Measurements from ENCODE around the gene RTEL1.
"Not testable (repeated sequence)": the region's sequence is repeated elsewhere in the genome, so short reads cannot be mapped to it uniquely, and the experiment has no call there.

Gene RTEL1, protein sequence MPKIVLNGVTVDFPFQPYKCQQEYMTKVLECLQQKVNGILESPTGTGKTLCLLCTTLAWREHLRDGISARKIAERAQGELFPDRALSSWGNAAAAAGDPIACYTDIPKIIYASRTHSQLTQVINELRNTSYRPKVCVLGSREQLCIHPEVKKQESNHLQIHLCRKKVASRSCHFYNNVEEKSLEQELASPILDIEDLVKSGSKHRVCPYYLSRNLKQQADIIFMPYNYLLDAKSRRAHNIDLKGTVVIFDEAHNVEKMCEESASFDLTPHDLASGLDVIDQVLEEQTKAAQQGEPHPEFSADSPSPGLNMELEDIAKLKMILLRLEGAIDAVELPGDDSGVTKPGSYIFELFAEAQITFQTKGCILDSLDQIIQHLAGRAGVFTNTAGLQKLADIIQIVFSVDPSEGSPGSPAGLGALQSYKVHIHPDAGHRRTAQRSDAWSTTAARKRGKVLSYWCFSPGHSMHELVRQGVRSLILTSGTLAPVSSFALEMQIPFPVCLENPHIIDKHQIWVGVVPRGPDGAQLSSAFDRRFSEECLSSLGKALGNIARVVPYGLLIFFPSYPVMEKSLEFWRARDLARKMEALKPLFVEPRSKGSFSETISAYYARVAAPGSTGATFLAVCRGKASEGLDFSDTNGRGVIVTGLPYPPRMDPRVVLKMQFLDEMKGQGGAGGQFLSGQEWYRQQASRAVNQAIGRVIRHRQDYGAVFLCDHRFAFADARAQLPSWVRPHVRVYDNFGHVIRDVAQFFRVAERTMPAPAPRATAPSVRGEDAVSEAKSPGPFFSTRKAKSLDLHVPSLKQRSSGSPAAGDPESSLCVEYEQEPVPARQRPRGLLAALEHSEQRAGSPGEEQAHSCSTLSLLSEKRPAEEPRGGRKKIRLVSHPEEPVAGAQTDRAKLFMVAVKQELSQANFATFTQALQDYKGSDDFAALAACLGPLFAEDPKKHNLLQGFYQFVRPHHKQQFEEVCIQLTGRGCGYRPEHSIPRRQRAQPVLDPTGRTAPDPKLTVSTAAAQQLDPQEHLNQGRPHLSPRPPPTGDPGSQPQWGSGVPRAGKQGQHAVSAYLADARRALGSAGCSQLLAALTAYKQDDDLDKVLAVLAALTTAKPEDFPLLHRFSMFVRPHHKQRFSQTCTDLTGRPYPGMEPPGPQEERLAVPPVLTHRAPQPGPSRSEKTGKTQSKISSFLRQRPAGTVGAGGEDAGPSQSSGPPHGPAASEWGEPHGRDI (N-terminal part only)

DNA sequence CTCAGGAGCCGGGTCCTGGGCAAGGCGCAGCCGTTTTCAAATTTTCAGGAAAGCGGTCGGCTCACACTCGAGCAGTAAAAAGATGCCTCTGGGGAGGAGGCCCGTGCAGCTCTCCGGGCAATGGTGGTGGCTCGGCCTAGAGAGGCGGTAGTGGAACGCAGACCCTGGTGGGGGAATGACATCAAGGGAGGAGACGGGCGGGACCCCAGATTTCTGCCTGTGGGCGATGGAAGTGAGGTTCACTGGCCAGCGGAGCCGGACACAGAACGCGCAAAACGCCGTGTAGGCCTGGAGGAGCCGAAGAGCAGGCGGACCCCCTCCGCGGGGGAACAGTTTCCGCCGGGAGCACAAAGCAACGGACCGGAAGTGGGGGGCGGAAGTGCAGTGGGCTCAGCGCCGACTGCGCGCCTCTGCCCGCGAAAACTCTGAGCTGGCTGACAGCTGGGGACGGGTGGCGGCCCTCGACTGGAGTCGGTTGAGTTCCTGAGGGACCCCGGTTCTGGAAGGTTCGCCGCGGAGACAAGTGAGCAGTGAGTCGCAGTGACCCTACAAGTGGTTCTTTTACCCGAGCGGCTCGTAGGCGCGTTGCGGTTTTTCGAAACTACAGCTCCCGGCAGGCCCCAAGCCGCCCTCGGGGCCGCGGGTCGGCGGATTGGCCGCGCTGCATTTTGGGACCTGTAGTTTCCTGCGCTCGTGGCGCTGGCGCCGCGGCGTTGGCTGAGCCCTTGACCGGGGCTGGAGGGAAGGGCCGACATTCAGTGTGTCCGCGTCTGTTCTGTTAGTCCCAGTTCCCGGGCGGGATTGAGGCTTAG, at the start of gene RTEL1:
TSS of gene RTEL1 (plus strand) at position 376 of the 812 bp plus-strand sequence. CDS start 1,091 bp downstream, outside the sequence.
- DNase-seq (ENCODE audit: low spot score), result peak; percentile 96

DNA sequence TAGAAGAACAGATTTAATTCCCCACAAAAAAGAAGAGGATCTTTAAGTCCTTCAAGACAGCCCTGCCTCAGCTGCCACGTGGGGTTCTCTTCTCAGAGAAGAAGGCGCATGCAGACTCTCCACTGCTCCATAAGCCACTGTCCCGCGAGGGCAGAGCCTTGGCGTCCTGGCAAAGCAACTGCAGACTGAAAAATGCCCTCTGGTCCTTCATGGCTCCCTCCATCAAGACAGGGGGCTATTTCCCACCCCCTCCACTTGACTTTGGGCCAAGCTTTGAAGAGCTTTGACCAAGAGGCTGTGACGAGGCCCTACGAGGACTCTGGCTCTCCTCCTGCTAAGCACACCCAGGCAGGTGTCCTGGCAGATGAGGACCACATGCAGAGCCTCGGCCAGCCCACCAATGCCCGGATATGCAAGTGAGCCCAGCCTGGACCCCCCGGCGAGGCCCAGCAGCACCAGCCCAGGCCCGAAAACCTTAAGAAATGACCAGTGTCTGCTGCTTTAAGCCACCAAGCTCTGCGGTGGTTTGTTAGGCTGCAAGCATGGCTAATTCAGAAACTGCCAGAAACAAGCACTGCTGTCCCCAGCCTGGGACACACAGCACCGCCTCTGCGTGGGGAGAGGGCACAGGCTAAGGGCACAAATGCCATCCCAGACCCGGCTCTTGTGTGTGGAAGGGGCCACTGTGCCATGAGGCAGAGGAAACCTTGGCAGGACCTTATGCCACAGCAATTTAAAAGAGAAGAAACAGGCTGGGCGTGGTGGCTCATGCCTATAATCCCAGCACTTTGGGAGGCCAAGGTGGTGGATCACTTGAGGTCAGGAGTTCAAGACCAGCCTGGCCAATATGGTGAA, 47.3 kb upstream of the RTEL1 start:
- DNase-seq (ENCODE audit: low spot score), result no peak

DNA sequence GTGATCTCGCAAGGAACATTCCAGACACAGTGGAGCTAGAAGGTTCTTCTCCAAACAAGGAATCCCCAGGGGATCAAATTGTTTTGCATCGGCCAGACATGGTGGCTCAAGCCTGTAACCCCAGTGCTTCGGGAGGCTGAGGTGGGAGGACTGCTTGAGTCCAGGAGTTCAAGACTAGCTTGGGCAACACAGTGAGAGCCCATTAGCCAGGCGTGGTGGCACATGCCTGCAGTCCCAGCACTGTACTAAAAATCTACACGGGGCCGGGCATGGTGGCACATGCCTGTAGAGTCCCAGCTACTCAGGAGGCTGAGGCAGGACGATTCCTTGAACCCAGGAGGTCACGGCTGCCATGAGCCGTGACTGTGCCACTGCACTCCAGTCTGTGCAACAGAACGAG, 46.5 kb upstream of the RTEL1 start:
- no peak for DNase-seq (ENCODE audit: low spot score)

DNA sequence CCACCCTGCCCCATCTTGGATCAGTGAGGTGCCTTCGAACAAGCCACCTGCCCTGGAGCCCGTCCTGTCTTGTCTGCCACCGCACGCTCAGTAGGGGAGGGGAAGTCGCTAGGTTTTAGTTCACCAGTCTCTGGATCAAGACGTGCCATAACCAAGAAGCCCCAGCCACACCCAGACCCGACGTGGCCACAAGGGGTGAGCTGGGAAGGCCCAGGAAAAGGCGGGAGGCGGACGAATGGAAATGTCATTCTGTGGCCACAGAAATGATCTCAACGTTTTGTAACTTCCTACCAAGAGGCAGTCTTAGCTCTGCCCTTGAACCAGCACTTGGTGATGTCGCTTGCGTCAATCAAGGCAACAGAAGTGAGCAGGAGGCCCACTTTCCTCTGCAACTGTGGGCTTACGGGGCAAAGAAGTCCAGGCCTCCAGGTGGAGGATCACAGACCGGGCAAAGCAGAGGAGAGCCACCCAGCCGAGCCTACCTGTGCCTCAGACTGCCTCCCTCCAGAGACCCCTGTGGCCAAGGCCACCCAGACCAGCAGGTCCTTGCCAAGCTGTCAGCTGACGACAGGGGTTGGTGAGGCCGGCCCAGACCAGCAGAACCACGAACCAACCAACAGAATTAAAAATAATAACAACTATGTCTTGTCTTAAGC, 45.7 kb upstream of the RTEL1 start:
- DNase-seq (ENCODE audit: low spot score), result no peak

DNA sequence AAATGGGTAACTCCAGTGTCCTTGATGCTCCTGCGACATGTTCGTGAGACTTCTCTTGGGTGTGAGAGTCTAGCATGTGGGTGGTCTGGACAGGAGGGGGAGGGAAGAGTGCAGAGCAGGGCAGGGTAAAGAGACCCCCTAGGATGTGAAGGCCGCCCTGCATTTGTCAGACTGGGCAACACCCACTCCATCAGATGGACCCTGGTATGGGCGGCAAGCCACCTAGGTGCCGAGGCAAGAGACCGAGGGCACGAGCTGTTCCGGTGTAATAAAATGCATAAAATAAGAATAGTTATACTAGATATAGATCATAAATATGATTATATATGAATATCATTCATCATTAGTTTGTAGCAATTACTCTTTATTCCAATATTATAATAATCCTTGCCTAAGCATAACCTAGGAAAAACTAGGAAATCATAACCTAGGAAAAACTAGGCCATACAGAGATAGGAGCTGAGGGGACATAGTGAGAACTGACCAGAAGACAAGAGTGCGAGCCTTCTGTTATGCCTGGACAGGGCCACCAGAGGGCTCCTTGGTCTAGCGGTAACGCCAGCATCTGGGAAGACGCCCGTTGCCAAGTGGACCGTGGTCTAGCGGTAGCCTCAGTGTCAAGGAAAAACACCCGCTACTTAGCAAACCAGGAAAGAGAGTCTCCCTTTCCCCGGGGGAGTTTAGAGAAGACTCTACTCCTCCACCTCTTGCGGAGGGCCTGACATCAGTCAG, 44.1 kb upstream of the RTEL1 start:
- not testable (repeated sequence) for DNase-seq (ENCODE audit: low spot score)

DNA sequence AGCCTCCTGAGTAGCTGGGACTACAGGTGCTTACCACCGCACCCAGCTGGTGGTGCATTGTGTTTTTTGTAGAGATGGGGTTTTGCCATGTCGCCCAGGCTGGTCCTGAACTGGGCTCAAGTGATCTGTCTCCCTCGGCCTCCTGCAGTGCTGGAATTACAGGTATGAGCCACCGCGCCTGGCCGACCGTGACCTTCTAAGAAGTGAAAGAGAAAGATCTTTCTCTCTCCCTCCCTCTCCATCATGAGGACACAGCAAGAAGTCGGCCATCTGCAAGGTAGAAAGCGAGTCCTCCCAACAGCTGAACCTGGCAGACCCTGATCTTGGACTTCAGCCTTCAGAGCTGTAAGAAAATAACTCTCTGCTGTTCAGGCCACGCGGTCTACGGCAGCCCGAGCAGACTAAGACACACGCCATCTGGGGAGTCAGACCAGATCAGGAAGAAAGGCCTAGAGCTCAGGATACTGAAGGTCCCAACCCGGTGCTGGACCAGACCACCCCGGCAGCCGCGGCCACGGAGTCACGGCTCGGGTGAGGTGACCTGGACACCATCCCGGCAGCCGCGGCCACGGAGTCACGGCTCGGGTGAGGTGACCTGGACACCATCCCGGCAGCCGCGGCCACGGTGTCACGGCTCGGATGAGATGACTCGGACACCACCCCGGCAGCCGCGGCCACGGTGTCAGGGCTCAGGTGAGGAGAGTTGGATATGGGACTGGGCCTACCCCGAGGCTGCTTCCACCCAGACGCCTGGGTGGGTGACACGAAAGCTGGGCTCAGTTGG, 40.8 kb upstream of the RTEL1 start:
- DNase-seq (ENCODE audit: low spot score), result no peak

DNA sequence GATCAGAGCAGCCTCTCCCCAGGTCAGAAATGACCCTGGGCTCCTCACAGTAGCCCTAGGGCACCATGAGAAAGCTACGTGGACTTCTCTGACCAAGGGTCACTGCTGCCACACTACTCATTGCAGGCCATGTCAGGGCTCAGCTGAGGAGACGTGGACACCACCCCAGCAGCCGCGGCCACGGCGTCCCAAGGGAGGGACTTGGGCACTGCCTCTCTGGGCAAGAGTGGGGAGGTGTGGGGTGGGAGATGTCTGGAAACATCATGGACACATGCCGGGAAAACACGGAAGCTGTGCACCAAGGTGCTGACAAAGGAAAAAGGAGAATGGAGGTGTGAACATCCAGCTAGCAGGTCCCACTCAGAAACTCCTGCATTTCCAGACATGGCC, 40.2 kb upstream of the RTEL1 start:
- DNase-seq (ENCODE audit: low spot score), result no peak

DNA sequence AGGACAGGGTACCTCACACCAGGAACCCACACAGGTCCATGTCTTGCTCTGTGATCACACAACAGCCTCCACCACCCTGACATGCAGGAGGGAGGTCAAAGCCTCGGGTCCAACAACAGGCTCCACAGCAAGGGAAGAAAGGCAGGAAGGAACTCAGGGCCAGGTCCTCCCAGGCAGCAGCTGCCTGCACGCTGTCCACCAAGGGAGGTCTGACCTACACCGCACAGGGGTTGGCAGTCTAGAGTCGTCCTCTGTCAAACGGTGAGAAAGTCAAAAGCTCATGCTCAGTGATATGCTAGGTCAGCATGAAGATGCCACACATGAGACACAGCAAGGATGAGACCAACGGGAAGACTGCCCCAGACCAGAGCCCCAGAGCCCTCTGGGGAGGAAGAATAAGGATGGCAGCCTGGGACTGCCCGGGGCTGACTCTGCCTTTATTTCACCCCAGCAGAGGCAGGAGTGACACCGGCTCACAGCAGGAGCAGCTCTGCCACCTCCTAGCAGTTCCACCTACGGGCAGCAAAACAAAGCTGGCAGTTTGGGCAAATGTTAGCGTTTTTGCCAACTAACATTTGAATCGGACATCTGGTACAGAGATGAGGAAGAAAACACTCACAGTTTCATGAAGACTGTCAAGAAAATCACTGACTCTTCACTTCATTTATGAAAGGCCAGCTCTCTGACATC, 39.7 kb upstream of the RTEL1 start:
- DNase-seq (ENCODE audit: low spot score), result no peak

DNA sequence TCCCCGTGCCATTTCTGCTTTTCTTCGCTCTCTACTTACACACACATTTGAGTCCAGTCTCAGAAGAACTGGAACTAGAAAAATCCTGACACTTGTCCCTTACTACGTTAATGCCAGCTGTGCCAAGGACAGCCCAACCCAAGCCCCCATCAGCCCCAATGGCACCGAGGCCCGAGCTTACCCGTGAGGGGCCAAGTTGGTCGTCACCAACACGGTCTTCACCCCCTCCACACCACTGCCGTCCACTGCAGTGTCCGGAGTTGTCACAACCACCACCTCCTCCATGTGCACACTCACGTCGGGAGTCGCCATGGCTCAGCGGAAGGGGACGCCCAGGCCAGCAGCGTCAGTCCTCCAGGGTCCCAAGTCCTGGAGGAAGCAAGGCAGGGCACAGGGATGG, 39.0 kb upstream of the RTEL1 start:
- no peak for DNase-seq (ENCODE audit: low spot score)

DNA sequence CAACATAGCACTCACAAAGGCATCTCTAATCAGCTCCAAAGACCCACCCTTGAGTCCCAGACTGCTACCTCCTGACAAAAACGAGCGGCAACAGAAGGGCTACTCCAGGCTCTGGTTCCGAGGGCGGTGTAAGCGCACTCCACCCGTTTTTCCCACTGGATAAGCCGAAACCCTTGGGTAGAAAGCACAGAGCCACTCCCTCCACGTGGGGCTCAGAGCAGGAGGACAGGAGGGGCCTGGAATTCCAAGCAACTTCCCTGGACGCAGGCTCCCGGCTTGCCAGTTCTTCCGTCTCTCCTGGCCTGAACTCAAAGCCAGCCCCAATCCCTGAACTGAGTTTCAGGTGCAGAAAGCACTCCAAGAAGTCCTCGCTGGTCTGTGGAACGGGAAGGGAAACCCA, 38.6 kb upstream of the RTEL1 start:
- DNase-seq (ENCODE audit: low spot score), result no peak

DNA sequence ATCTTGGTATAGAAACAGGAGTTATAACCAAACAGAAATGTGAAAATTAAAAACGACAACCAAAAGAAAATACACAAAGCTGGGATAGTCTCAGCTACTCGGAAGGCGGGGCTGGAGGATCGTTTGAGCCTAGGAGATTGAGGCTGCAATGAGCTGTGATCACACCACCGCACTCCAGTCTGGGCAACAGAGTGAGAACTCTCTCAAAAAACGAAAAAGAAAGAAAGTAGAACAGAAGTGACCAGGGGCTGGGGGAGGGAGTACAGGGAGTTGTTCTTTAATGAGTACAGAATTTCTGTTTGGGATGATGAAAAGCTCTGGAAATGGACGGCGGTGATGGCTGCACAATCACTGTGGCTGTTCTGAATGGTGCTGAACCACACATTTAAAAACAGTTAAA, 37.1 kb upstream of the RTEL1 start:
- no peak for DNase-seq (ENCODE audit: low spot score)

DNA sequence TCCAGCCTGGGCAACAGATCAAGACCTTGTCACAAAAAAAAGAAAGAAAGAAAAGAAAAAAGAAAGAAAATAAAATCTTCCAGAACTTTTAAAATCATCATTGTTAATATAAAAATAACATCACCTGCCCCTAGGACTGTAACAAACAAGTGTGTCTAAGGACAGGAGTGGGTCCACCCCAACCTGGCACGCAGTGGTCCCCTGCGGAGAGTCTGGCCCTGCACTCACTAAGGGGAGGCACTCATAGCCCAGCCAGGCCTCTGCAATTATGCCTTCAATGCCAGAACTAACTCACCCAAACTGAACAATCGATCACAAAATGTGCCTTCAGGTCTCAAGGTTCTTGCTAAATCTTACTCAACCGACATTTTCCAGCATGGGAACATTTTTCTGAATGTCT, 36.0 kb upstream of the RTEL1 start:
- DNase-seq (ENCODE audit: low spot score), result no peak

DNA sequence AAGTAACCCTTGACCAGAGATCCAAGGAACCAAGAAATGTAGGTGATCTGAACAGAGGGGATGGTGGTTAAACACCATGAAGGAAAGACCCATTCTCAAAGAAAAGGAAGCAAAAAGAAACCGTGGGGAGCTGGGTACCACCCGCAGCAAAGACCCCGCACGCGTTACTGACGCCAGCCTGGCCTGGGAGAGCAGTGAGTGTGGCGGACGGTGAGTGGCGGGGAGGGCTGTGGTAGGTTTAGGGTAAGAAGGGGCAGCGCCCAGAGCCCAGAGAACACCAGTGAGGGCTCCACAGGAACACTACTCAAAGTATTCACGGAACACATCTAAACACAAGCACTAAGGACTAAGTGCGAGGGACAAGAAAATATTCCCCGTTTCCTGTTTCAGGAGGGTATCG, 35.4 kb upstream of the RTEL1 start:
- no peak for DNase-seq (ENCODE audit: low spot score)

DNA sequence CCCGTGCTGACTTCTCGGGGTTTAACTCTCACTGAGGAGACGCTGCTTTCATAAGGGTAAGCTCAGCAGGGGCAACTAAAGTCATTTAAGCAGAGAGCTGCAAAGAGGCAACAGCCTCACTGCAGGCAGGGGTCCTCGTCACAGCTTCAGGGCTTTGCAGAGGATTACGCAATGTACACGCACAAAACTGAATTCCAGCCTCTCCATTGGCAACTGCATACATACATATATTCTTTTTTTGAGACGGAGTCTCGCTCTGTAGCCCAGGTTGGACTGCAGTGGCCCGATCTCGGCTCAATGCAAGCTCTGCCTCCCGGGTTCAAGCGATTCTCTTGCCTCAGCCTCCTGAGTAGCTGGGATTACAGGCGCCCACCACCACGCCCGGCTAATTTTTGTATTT, 33.6 kb upstream of the RTEL1 start:
- no peak for DNase-seq (ENCODE audit: low spot score)

DNA sequence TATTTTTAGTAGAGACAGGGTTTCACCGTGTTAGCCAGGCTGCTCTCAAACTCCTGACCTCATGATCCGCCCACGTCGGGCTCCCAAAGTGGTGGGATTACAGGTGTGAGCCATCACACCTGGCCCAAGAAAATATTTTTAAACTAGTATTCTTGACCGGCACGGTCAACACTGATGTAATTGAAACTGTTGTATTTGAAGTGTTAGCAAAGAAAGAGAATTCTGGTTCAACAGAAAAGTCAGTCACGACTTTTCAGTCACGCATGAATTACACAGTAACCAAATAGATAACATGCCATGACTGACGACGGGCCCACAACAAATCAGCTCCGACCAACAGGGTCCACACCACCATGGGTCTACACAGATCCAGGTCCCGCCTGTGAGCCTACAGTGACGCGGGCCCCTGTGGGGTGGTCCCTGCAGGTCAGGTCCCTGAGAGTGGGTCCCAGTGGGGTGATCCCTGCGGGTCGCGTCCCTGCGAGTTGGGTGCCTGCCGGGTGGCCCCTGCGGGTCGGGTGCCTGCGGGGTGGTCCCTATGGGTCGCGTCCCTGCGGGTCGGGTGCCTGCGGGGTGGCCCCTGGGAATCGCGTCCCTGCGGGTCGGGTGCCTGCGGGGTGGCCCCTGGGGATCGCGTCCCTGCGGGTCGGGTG, 32.2 kb upstream of the RTEL1 start:
- peak; percentile 38 for DNase-seq (ENCODE audit: low spot score)

DNA sequence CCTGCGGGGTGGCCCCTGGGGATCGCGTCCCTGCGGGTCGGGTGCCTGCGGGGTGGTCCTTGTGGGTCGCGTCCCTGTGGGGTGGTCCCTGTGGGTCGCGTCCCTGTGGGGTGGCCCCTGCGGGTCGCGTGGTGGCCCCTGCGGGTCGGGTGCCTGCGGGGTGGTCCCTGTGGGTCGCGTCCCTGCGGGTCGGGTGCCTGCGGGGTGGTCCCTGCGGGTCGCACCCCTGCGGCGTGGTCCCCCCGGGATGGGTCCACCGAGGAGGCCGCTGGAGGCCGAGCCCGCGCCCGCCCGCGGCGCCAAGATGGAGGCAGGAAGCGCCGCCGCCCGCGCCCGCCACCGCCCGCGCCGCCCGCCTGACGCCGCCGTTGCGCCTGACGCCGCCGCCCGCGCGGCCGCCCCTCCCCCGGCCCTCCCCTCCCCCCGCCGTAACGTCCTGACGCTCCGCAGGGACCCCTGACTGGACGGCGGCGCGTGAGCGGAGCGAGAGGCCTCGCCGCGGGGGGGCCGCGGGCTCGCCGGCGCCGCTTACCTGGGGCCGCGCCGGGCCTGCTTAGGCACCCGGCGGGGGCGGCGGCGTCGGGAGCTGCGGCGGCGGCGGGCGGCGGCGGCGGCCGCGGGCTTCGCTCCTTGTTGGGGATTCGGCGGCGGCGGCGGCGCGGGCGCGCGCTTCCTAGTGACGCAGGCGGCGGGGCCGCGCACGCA, 31.5 kb upstream of the RTEL1 start, which contains the start of gene GMEB2:
TSS of gene GMEB2 (minus strand) at position 678 of the 705 bp plus-strand sequence. CDS start 7,704 bp downstream, outside the sequence.
- peak; percentile 91 for DNase-seq (ENCODE audit: low spot score)

All from AG08396 (cell line).